Activated CD8-positive, alpha-beta memory T cell treated with anti-CD3 and anti-CD28 coated beads for 36 hours (primary cell): Measurements from ENCODE around the gene ERAS. TPM values are rescaled to one million over a fixed set of nuclear protein-coding genes. Genes with fewer than 3 reads are reported as not detected.

Experiments used
- total RNA-seq, 2 experiments: library from RNA; stranded (reverse); gene quantifications; one replicate each; pipeline ENCODE4 v1.2.3, GENCODE V29; 2021

ERAS gene
- total RNA-seq, 2 experiments from 2014 or later: 0.29 TPM; not detected in 1

Other genes starting within 250 kb of the ERAS start
- 10 to 100 TPM; 35.0 to 38.2 TPM for gene WDR13, start 229.0 kb upstream of the ERAS start, total RNA-seq
- 10 to 100 TPM; 76.6 to 84.2 TPM for gene WAS, start 142.7 kb upstream of the ERAS start, total RNA-seq
- gene SUV39H1, start 129.8 kb upstream of the ERAS start, total RNA-seq: 10 to 100 TPM; 30.8 to 33.1 TPM
- not detected for gene GLOD5, start 64.8 kb upstream of the ERAS start, total RNA-seq
- gene GATA1, start 39.9 kb upstream of the ERAS start, total RNA-seq: not detected
- gene HDAC6, start 24.4 kb upstream of the ERAS start, total RNA-seq: 10 to 100 TPM; 48.9 to 49.9 TPM
- gene PCSK1N, start 9.1 kb downstream of the ERAS start, total RNA-seq: 1 to 10 TPM; 1.8 to 3.0 TPM
- gene TIMM17B, start 71.3 kb downstream of the ERAS start, total RNA-seq: 10 to 100 TPM; 82.4 to 85.3 TPM
- gene PQBP1, start 71.4 kb downstream of the ERAS start, total RNA-seq: 10 to 100 TPM; 96.1 to 99.5 TPM
- 10 to 100 TPM; 27.3 to 29.7 TPM for gene SLC35A2, start 85.1 kb downstream of the ERAS start, total RNA-seq
- 100 to 1,000 TPM; 275 to 277 TPM for gene PIM2, start 92.5 kb downstream of the ERAS start, total RNA-seq
- 10 to 100 TPM; 63.9 to 64.5 TPM for gene OTUD5, start 131.1 kb downstream of the ERAS start, total RNA-seq
- gene KCND1, start 145.3 kb downstream of the ERAS start, total RNA-seq: 1 to 10 TPM; 1.1 TPM
- 10 to 100 TPM; 60.8 TPM for gene GRIPAP1, start 175.8 kb downstream of the ERAS start, total RNA-seq
- 10 to 100 TPM; 26.7 to 29.0 TPM for gene TFE3, start 216.8 kb downstream of the ERAS start, total RNA-seq
- 1 to 10 TPM; 3.7 to 4.0 TPM for gene CCDC120, start 232.5 kb downstream of the ERAS start, total RNA-seq
- 10 to 100 TPM; 11.1 to 11.6 TPM for gene PRAF2, start 247.5 kb downstream of the ERAS start, total RNA-seq